Testis (tissue), 3 donors: ENCODE data around the gene MCRS1. TPM values are rescaled to one million over a fixed set of nuclear protein-coding genes. Genes with fewer than 3 reads are reported as not detected.

Source experiments
- DNase-seq: peaks from one replicate; pipeline ENCODE4 v3.0.0-alpha.2; 2019
- H3K27ac ChIP-seq, 2 donors: fragments of 200-600 bp; sonication (generic); one replicate each; pipeline ENCODE4 v1.5.1; 2019
- H3K27me3 ChIP-seq: fragments of 200-600 bp; sonication (generic); one replicate; pipeline ENCODE4 v1.5.1; 2019
- H3K36me3 ChIP-seq: fragments of 200-600 bp; sonication (generic); one replicate; pipeline ENCODE4 v1.5.1; 2017; ENCODE audit warnings: low read depth; ENCODE audit errors: missing control alignments
- H3K4me1 ChIP-seq: fragments of 200-600 bp; sonication (generic); one replicate; pipeline ENCODE4 v1.5.1; 2019
- H3K4me3 ChIP-seq, 2 donors: fragments of 200-600 bp; sonication (generic); one replicate each; pipeline ENCODE4 v1.5.1; 2017 to 2019
- H3K9me3 ChIP-seq: fragments of 200-600 bp; sonication (generic); one replicate; pipeline ENCODE4 v1.5.1; 2017
- POLR2A ChIP-seq: fragments of 450-650 bp; IDR thresholded peaks from one replicate; pipeline ENCODE4 v1.6.1; 2017; ENCODE audit warnings: antibody characterized with exemption, mild to moderate bottlenecking, moderate library complexity
- WGBS, 2 donors: methylation state at CpG; one replicate each; pipeline ENCODE4 v1.1.5; 2018; 5-methylcytosine and 5-hydroxymethylcytosine counted together
- intact Hi-C: fragments of 100-400 bp; cut with DNase I; formaldehyde crosslinking; loops from one replicate; pipeline ENCODE4 v1.15.1; 2023; ENCODE audit warnings: low total_unique reads
- polyA plus RNA-seq: library from polyadenylated mRNA; stranded (reverse); fragments of 350-450 nt; fragmentation: Illumina TruSeq; extraction: RNeasy Lipid Tissue Mini Kit (QIAGEN cat#74804); gene quantifications from one replicate; pipeline ENCODE4 v1.2.3, GENCODE V29; 2014; ENCODE audit warnings: low read depth, low replicate concordance; ENCODE audit not compliant: insufficient read depth
- total RNA-seq, 2 donors: library from RNA; depleted of rRNA; stranded (reverse); fragments of >200 nt; gene quantifications; one replicate each; pipeline ENCODE4 v1.2.3, GENCODE V29; 2016
- TF ChIP-seq, protein P1 (sequence below), 3 experiments: fragments of 450-650 bp in 2 of 3; fragments of 200-600 bp in 1 of 3; sonication (generic) in 1 of 3; IDR thresholded peaks; one replicate each; pipeline ENCODE4 v1.5.1; 2016 to 2019; ENCODE audit warnings: antibody characterized with exemption in 3 of 3, mild to moderate bottlenecking in 2 of 3, moderate library complexity in 1 of 3

Gene MCRS1
- total and polyA plus RNA-seq, 3 donors from 2014 or later, result 95.8 to 105 (median 104) TPM

DNA sequence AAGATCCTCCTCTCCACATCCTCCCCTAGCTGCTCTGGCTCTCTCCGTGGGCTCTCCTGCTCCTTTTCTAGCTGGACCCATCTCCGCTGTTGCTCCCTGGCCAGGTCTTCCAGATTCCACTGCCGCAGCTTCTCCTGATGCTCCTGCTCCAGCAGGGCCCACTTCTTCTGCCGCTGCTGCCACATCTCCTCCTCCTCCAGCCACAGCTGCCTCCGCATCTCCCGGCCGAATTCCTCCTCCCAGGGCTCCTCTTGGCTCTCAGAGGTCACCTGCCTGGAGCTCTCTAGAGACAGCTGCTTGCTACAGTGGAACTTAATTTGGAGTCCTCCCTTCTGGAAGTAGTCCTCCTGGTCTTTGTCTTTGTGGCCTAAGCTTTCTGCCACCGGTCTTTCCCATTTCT is 32.0 kb upstream of the MCRS1 start:
- Histone ChIP-seq H3K4me3 (no peak overlapping the region), H3K9me3 (no peaks in the 10 kb centered on the region), H3K4me1 (no peaks in the 10 kb centered on the region), H3K36me3 (no peaks in the 10 kb centered on the region), H3K27ac (no peak overlapping the region), H3K27me3 (no peaks in the 10 kb centered on the region)
- WGBS, 2 donors, result 93 to 94% methylated on average over 8 of the region's 8 CpGs
- no peak for TF ChIP-seq POLR2A
- TF ChIP-seq, protein P1, sequence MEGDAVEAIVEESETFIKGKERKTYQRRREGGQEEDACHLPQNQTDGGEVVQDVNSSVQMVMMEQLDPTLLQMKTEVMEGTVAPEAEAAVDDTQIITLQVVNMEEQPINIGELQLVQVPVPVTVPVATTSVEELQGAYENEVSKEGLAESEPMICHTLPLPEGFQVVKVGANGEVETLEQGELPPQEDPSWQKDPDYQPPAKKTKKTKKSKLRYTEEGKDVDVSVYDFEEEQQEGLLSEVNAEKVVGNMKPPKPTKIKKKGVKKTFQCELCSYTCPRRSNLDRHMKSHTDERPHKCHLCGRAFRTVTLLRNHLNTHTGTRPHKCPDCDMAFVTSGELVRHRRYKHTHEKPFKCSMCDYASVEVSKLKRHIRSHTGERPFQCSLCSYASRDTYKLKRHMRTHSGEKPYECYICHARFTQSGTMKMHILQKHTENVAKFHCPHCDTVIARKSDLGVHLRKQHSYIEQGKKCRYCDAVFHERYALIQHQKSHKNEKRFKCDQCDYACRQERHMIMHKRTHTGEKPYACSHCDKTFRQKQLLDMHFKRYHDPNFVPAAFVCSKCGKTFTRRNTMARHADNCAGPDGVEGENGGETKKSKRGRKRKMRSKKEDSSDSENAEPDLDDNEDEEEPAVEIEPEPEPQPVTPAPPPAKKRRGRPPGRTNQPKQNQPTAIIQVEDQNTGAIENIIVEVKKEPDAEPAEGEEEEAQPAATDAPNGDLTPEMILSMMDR (IDR thresholded peaks at IDR 0.05), result no peak
- intact Hi-C loops, result no loop called here
- no peak for DNase-seq

DNA sequence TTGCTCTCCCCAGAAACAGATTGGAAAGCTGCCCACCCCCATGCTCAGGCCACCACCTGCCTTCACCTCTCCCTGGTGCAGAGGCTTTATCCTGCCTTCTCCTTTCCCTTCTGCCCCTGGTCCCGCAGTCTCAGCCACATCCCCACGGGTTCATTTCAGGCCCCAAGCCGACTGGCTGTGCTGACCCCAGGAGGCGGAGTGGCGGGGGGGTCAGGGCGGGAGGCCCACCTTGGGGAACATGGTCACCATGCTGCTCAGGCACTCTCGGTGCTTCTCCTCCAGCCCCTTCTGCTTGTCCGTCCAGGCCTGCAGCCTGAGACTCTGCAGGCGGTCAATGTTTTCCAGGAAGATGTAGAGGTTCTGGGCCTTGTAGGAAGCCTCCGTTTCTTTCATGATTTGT is 30.6 kb upstream of the MCRS1 start:
- intact Hi-C loops, result no loop called here
- no peaks in the 10 kb centered on the region for H3K9me3 ChIP-seq
- H3K27ac ChIP-seq, result no peak overlapping the region
- no peaks in the 10 kb centered on the region for H3K4me1 ChIP-seq
- H3K27me3 ChIP-seq, result no peaks in the 10 kb centered on the region
- no peaks in the 10 kb centered on the region for H3K36me3 ChIP-seq
- DNase-seq, result no peak
- WGBS, 2 donors, result 71 to 89% methylated on average over 8 to 10 of the region's 10 CpGs
- no peak overlapping the region for H3K4me3 ChIP-seq
- TF ChIP-seq, protein P1 (IDR thresholded peaks at IDR 0.05), result no peak
- TF ChIP-seq POLR2A, result no peak

DNA sequence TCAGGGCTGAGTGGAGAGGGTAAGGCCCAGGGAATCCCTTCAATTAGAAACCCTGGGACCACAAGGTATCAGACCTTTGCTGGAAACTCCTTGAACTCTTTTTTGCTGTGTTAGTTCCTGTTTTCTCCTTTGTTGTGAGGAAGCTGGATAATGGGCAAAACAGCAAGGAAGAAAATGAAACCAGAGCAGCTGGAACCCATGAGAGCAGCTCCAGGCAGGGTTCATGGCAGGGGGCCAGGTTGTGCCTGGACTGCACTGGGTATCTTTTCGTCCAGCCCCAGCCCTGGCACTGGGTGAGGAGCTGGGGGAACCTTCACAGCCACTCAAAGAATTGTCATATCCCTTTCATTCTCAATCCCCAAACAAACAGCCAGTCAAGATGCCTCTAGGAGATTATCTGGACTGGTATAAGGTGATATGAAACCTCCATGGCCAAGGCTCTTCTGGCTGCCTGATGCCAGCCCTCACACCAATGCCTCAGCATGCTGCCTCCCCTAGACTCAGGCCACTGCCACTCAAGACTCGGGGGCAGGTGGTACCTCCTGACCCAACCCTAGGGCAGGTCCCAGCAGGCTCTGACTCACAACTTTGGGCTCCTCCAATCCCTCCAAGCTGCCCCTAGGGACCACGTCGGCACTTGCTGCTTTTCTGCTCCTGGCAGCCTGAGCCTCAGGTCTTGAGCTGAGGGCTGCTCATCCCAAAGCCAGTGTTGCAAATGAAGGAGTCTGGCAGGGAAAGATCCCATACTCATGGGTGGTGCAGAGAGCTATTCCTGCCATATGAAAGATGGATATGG is 21.0 kb upstream of the MCRS1 start:
- 87 to 95% methylated on average over 3 to 4 of the region's 4 CpGs for WGBS, 2 donors
- intact Hi-C loops, result no loop called here
- peak; percentile 10 for DNase-seq
- H3K27me3 ChIP-seq, result no peaks in the 10 kb centered on the region
- no peak for TF ChIP-seq POLR2A
- TF ChIP-seq, protein P1 (IDR thresholded peaks at IDR 0.05), result no peak
- H3K27ac ChIP-seq, result no peak overlapping the region
- H3K36me3 ChIP-seq, result no peaks in the 10 kb centered on the region
- no peak overlapping the region for H3K4me3 ChIP-seq
- peaks cover 6% of the 10 kb centered on the region for H3K4me1 ChIP-seq
- H3K9me3 ChIP-seq, result no peaks in the 10 kb centered on the region

DNA sequence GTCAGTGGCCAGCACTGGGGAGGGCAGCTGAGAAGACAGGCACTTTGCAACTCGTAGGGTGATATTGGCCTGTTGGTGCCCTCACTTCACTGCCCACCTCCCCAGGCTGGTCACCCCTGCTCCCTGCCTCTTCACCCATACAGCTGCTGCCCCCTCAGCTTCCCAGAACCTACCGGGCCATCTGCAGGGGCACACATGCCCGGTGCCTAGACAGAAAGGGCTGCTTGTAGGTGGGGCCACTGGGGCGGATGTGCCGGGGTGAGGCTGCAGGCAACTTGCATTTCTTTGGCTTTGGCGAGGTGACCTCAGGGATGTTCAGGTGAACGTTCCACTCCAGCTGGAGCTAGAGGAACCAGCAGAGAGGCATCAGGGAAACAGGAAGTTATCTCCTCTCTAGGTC is 20.3 kb upstream of the MCRS1 start:
- DNase-seq, result peak; percentile 4
- no peaks in the 10 kb centered on the region for H3K27me3 ChIP-seq
- no peaks in the 10 kb centered on the region for H3K9me3 ChIP-seq
- no peak overlapping the region for H3K27ac ChIP-seq
- TF ChIP-seq POLR2A, result no peak
- TF ChIP-seq, protein P1 (IDR thresholded peaks at IDR 0.05), result no peak
- peaks cover 11% of the 10 kb centered on the region for H3K4me1 ChIP-seq
- H3K4me3 ChIP-seq, result no peak overlapping the region
- intact Hi-C loops, result no loop called here
- 92% methylated on average over 7 of the region's 7 CpGs for WGBS, 2 donors
- H3K36me3 ChIP-seq, result no peaks in the 10 kb centered on the region
